Spleen (tissue), 7 donors: ENCODE data around the gene PKN1.

Experiments used
- CTCF ChIP-seq, 11 experiments: fragments of 200-600 bp in 7 of 11; fragments of 450-650 bp in 4 of 11; sonication (generic) in 4 of 11; IDR thresholded peaks in 8 of 11; conservative IDR thresholded peaks in 3 of 11; 1 replicate in 7 of 11; 2 replicates in 4 of 11; pipeline versions ENCODE4 v1.4.0 to v1.8.0; 2016 to 2021; ENCODE audit warnings: antibody characterized with exemption in 11 of 11, inconsistent platforms in 4 of 11, mild to moderate bottlenecking in 1 of 11
- POLR2A ChIP-seq, 3 donors: fragments of 450-650 bp; IDR thresholded peaks; one replicate each; pipeline ENCODE4 v1.5.1; 2017; ENCODE audit warnings: antibody characterized with exemption in 3 of 3, mild to moderate bottlenecking in 1 of 3
- donor health status: DM: no; HTN: no; CAD: no; lungs with moderate emphysema.
- donor health status: DM: no; HTN: no; CAD: no.
- donor health status: DM: no; HTN: no; CAD: no.

- no peak for TF ChIP-seq CTCF (IDR thresholded peaks at IDR 0.05 in 8 of 11, conservative IDR thresholded peaks at IDR 0.05 in 3 of 11)
- no peak for TF ChIP-seq POLR2A (IDR thresholded peaks at IDR 0.05)
Measured at GRCh38 chr19:14430712-14431111, 2.4 kb upstream of the PKN1 start.
